Measurements from ENCODE around the gene TBX4.

The TBX4 gene

DNA sequence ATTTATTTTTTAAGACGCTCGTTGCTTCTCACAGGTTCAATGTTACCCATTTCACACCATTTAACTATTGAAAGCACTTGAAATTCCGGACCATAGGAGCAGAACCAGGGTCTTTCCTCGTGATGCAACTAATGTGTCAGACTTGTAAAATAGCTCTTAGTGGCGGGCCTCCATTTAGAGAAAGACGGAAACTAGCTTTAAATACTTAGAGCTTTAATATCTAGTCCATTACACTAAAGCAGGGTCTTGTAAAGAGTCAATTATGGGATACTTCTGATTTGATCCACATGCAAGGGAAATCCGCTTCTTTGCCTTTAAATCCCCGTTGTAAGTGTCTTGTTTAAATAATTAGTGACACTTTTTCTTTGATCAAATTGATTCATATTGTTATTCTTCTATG lies 82.2 kb downstream of the TBX4 start:
- DNase-seq = no peak
